Stimulated activated CD4-positive, alpha-beta T cell treated with anti-CD3 and anti-CD28 coated beads, Interleukin-15, amount 100 ng/mL, for 1 hour (primary cell): ENCODE measurements around the gene LENG1.
"Not testable (repeated sequence)": the region's sequence is repeated elsewhere in the genome, so short reads cannot be mapped to it uniquely, and the experiment has no call there.

Experiments
- DNase-seq, 2 donors: peaks; one replicate each; pipeline ENCODE4 v3.0.0-alpha.2; 2020; ENCODE audit warnings: low read depth in 1 of 2, low spot score in 1 of 2

Gene LENG1

GRCh38 chr19:54159352-54160181 is at the start of gene LENG1:
TSS of gene LENG1 (minus strand) at chr19:54159721. CDS start at chr19:54159695, 26 bp downstream.
- peak; percentile 87 to 97 for DNase-seq

GRCh38 chr19:54208784-54209057 is 49.2 kb upstream of the LENG1 start:
- no peak for DNase-seq

GRCh38 chr19:54207983-54208783 is 48.7 kb upstream of the LENG1 start:
- DNase-seq, result no peak

- DNase-seq, result no peak
These were observed 48.1 kb upstream of the LENG1 start for GRCh38 chr19:54207676-54207982.

- not testable (repeated sequence) for DNase-seq
These were observed 47.7 kb upstream of the LENG1 start for GRCh38 chr19:54207193-54207592.

GRCh38 chr19:54206831-54207177 is 47.3 kb upstream of the LENG1 start:
- no peak for DNase-seq

- DNase-seq, result no peak
These were observed 46.7 kb upstream of the LENG1 start for GRCh38 chr19:54206030-54206830.

- DNase-seq, result no peak
These were observed 45.4 kb upstream of the LENG1 start for GRCh38 chr19:54204767-54205468.

GRCh38 chr19:54203151-54203611 is 43.7 kb upstream of the LENG1 start:
- DNase-seq, result no peak

- no peak for DNase-seq
These were observed 42.5 kb upstream of the LENG1 start for GRCh38 chr19:54201980-54202379.

- DNase-seq, result no peak
These were observed 41.7 kb upstream of the LENG1 start for GRCh38 chr19:54201172-54201701.

- DNase-seq, result no peak
These were observed 39.9 kb upstream of the LENG1 start for GRCh38 chr19:54199401-54199800.

- DNase-seq, result no peak
These were observed 37.6 kb upstream of the LENG1 start for GRCh38 chr19:54197121-54197520.

GRCh38 chr19:54196536-54196935 is 37.0 kb upstream of the LENG1 start:
- DNase-seq, result no peak

GRCh38 chr19:54194463-54194862 is 34.9 kb upstream of the LENG1 start:
- not testable (repeated sequence) for DNase-seq

GRCh38 chr19:54193011-54193410 is 33.5 kb upstream of the LENG1 start:
- no peak for DNase-seq

GRCh38 chr19:54191811-54192453 is 32.4 kb upstream of the LENG1 start:
- DNase-seq, result no peak

- peak; percentile 81 to 85 for DNase-seq
These were observed 31.7 kb upstream of the LENG1 start, which contains the start of gene TSEN34 for GRCh38 chr19:54191011-54191810. TSS of gene TSEN34 (plus strand) at chr19:54191308. CDS start at chr19:54191365, 57 bp downstream.

GRCh38 chr19:54190503-54191010 is 31.0 kb upstream of the LENG1 start:
- peak; percentile 99 to 100 for DNase-seq
